ENCODE measurements around the gene PXMP4. TPM values are rescaled to one million over a fixed set of nuclear protein-coding genes. Genes with fewer than 3 reads are reported as not detected.

Gene PXMP4
- total RNA-seq, 1 experiment from 2014 or later, result 3.3 TPM

DNA sequence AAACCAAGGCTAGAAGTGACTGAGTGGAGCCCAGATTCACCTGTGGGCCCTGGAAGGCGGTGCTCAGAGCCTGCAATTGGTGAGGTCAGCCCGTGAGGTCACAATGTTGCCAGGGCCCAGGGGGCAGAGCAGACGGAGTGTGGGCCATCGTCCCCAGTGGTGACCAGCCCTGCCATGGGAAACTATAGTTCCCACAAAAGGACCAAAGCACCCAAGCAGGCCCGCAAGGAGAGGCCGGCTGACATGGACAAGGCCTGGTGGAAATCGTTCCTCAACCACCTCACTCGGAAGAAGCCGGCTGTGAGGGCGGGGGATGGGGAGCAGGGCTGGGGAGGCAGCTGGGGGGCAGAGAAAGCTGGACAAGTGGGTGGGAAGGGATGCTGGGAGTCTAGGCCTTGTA, 57.9 kb downstream of the PXMP4 start, which contains the start of gene C20orf144 (continued):
- TF ChIP-seq AR (CRISPR knock-in tag; IDR thresholded peaks at IDR 0.05), result no peak
- TF ChIP-seq JUN (CRISPR knock-in tag; IDR thresholded peaks at IDR 0.05), result no peak
- TF ChIP-seq CREM (CRISPR knock-in tag; IDR thresholded peaks at IDR 0.05), result no peak
- TF ChIP-seq ZNF423 (CRISPR knock-in tag; IDR thresholded peaks at IDR 0.05), result no peak
- no peak for TF ChIP-seq JAZF1 (CRISPR knock-in tag; IDR thresholded peaks at IDR 0.05)
- no peak for TF ChIP-seq ZBTB43 (CRISPR knock-in tag; IDR thresholded peaks at IDR 0.05)
- no peak for TF ChIP-seq MYBL2 (CRISPR knock-in tag; IDR thresholded peaks at IDR 0.05)
- no peak for TF ChIP-seq GABPB1 (CRISPR knock-in tag; IDR thresholded peaks at IDR 0.05)
- no peak for TF ChIP-seq GTF2I (CRISPR knock-in tag; conservative IDR thresholded peaks at IDR 0.05)

- Mint-ChIP-seq H3K36me3 (peaks cover 6% of the 10 kb centered on the region), H3K9me3 (no peaks in the 10 kb centered on the region), H3K4me3 (no peak overlapping the region), H3K27ac (0 out of 2 replicates have a peak overlapping the region, but pooled peaks have one; percentile 23), H3K27me3 (ENCODE audit: low read depth) (peaks cover 16% of the 10 kb centered on the region), H3K4me1 (peaks cover 20% of the 10 kb centered on the region)
- no peak for ATAC-seq
- CTCF ChIA-PET, result no interaction called here
- DNase-seq (ENCODE audit: low spot score), result no peak
- POLR2A ChIA-PET, result no interaction called here
- TF ChIP-seq NR2C2 (CRISPR knock-in tag; IDR thresholded peaks at IDR 0.05), result no peak
- TF ChIP-seq FOXJ3 (CRISPR knock-in tag; IDR thresholded peaks at IDR 0.05; ENCODE audit: borderline replicate concordance), result no peak
- TF ChIP-seq ZMAT4 (CRISPR knock-in tag; IDR thresholded peaks at IDR 0.05), result no peak
- TF ChIP-seq, protein P1, sequence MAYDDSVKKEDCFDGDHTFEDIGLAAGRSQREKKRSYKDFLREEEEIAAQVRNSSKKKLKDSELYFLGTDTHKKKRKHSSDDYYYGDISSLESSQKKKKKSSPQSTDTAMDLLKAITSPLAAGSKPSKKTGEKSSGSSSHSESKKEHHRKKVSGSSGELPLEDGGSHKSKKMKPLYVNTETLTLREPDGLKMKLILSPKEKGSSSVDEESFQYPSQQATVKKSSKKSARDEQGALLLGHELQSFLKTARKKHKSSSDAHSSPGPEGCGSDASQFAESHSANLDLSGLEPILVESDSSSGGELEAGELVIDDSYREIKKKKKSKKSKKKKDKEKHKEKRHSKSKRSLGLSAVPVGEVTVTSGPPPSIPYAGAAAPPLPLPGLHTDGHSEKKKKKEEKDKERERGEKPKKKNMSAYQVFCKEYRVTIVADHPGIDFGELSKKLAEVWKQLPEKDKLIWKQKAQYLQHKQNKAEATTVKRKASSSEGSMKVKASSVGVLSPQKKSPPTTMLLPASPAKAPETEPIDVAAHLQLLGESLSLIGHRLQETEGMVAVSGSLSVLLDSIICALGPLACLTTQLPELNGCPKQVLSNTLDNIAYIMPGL (CRISPR knock-in tag; IDR thresholded peaks at IDR 0.05), result no peak
- no peak for TF ChIP-seq PRRX2 (CRISPR knock-in tag; IDR thresholded peaks at IDR 0.05)
- TF ChIP-seq, protein P2, sequence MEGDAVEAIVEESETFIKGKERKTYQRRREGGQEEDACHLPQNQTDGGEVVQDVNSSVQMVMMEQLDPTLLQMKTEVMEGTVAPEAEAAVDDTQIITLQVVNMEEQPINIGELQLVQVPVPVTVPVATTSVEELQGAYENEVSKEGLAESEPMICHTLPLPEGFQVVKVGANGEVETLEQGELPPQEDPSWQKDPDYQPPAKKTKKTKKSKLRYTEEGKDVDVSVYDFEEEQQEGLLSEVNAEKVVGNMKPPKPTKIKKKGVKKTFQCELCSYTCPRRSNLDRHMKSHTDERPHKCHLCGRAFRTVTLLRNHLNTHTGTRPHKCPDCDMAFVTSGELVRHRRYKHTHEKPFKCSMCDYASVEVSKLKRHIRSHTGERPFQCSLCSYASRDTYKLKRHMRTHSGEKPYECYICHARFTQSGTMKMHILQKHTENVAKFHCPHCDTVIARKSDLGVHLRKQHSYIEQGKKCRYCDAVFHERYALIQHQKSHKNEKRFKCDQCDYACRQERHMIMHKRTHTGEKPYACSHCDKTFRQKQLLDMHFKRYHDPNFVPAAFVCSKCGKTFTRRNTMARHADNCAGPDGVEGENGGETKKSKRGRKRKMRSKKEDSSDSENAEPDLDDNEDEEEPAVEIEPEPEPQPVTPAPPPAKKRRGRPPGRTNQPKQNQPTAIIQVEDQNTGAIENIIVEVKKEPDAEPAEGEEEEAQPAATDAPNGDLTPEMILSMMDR (IDR thresholded peaks at IDR 0.05), result no peak
- TF ChIP-seq, protein P3, sequence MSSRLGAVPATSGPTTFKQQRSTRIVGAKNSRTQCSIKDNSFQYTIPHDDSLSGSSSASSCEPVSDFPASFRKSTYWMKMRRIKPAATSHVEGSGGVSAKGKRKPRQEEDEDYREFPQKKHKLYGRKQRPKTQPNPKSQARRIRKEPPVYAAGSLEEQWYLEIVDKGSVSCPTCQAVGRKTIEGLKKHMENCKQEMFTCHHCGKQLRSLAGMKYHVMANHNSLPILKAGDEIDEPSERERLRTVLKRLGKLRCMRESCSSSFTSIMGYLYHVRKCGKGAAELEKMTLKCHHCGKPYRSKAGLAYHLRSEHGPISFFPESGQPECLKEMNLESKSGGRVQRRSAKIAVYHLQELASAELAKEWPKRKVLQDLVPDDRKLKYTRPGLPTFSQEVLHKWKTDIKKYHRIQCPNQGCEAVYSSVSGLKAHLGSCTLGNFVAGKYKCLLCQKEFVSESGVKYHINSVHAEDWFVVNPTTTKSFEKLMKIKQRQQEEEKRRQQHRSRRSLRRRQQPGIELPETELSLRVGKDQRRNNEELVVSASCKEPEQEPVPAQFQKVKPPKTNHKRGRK (CRISPR knock-in tag; IDR thresholded peaks at IDR 0.05; ENCODE audit: borderline replicate concordance), result no peak
- TF ChIP-seq, protein P4, sequence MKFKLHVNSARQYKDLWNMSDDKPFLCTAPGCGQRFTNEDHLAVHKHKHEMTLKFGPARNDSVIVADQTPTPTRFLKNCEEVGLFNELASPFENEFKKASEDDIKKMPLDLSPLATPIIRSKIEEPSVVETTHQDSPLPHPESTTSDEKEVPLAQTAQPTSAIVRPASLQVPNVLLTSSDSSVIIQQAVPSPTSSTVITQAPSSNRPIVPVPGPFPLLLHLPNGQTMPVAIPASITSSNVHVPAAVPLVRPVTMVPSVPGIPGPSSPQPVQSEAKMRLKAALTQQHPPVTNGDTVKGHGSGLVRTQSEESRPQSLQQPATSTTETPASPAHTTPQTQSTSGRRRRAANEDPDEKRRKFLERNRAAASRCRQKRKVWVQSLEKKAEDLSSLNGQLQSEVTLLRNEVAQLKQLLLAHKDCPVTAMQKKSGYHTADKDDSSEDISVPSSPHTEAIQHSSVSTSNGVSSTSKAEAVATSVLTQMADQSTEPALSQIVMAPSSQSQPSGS (CRISPR knock-in tag; IDR thresholded peaks at IDR 0.05; ENCODE audit: borderline replicate concordance, low read depth), result no peak
- no peak for TF ChIP-seq ZNF396 (CRISPR knock-in tag; IDR thresholded peaks at IDR 0.05; ENCODE audit: borderline replicate concordance)
- TF ChIP-seq USF2 (CRISPR knock-in tag; IDR thresholded peaks at IDR 0.05), result no peak
- TF ChIP-seq, protein P5, sequence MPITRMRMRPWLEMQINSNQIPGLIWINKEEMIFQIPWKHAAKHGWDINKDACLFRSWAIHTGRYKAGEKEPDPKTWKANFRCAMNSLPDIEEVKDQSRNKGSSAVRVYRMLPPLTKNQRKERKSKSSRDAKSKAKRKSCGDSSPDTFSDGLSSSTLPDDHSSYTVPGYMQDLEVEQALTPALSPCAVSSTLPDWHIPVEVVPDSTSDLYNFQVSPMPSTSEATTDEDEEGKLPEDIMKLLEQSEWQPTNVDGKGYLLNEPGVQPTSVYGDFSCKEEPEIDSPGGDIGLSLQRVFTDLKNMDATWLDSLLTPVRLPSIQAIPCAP (CRISPR knock-in tag; IDR thresholded peaks at IDR 0.05), result no peak
Measured at GRCh38 chr20:33660685-33661058, 59.4 kb downstream of the PXMP4 start.

Data from WTC11 (cell line).